ENCODE data around the gene PRPSAP1.

PRPSAP1 gene

GRCh38 chr17:76385892-76386786 is 32.4 kb upstream of the PRPSAP1 start:
- no peak overlapping the region for H3K27ac ChIP-seq (ENCODE audit: low read length)
- H3K9ac ChIP-seq (ENCODE audit: low read length), result no peak overlapping the region
- peak overlapping the region; percentile 62 for H3K4me3 ChIP-seq (ENCODE audit: low read length)
- H3K79me2 ChIP-seq (ENCODE audit: low read length), result no peaks in the 10 kb centered on the region
- H4K20me1 ChIP-seq (ENCODE audit: insufficient read depth, low read length), result no peaks in the 10 kb centered on the region
- peaks cover 18% of the 10 kb centered on the region for H3K27me3 ChIP-seq (replicated peaks; ENCODE audit: insufficient read depth, low read length)
- H3K9me3 ChIP-seq (replicated peaks; ENCODE audit: insufficient read depth, low read length), result no peaks in the 10 kb centered on the region
- no peaks in the 10 kb centered on the region for H3K36me3 ChIP-seq (replicated peaks; ENCODE audit: insufficient read depth, low read length)
- peak overlapping the region; percentile 98 for H3K4me2 ChIP-seq (ENCODE audit: low read depth, low read length)
- peaks cover 10% of the 10 kb centered on the region for H3F3A ChIP-seq (ENCODE audit: insufficient read depth, low read length)
- peak overlapping the region; percentile 54 for H2AFZ ChIP-seq (ENCODE audit: low read length)
- H3K4me1 ChIP-seq (ENCODE audit: low read length), result peaks cover 11% of the 10 kb centered on the region; the same call in 1 of the 2 replicates
- peak; percentile 86 for DNase-seq
- TF ChIP-seq CTCF (IDR thresholded peaks at IDR 0.05; ENCODE audit: low read length), result peak; percentile 86
- TF ChIP-seq EZH2 (optimal IDR thresholded peaks at IDR 0.05; ENCODE audit: low read depth, low read length), result no peak
- no peaks in the 10 kb centered on the region for H3K9me2 ChIP-seq (replicated peaks; ENCODE audit: insufficient read depth, low read length)

- H3K4me3 ChIP-seq (ENCODE audit: low read length), result peak overlapping the region; percentile 62
- H3F3A ChIP-seq (ENCODE audit: insufficient read depth, low read length), result peaks cover 10% of the 10 kb centered on the region
- H3K4me2 ChIP-seq (ENCODE audit: low read depth, low read length), result peak overlapping the region; percentile 98
- no peaks in the 10 kb centered on the region for H3K36me3 ChIP-seq (replicated peaks; ENCODE audit: insufficient read depth, low read length)
- H2AFZ ChIP-seq (ENCODE audit: low read length), result peak overlapping the region; percentile 54
- peaks cover 11% of the 10 kb centered on the region; the same call in 1 of the 2 replicates for H3K4me1 ChIP-seq (ENCODE audit: low read length)
- H3K9me2 ChIP-seq (replicated peaks; ENCODE audit: insufficient read depth, low read length), result no peaks in the 10 kb centered on the region
- no peaks in the 10 kb centered on the region for H4K20me1 ChIP-seq (ENCODE audit: insufficient read depth, low read length)
- no peak overlapping the region for H3K9ac ChIP-seq (ENCODE audit: low read length)
- no peak for DNase-seq
- no peaks in the 10 kb centered on the region for H3K9me3 ChIP-seq (replicated peaks; ENCODE audit: insufficient read depth, low read length)
- H3K27ac ChIP-seq (ENCODE audit: low read length), result no peak overlapping the region
- no peaks in the 10 kb centered on the region for H3K79me2 ChIP-seq (ENCODE audit: low read length)
- TF ChIP-seq EZH2phosphoT487 (IDR thresholded peaks at IDR 0.05; ENCODE audit: low read length) (no peak), EZH2 (optimal IDR thresholded peaks at IDR 0.05; ENCODE audit: low read depth, low read length) (no peak), CTCF (IDR thresholded peaks at IDR 0.05; ENCODE audit: low read length) (no peak)
- H3K27me3 ChIP-seq (replicated peaks; ENCODE audit: insufficient read depth, low read length), result peaks cover 18% of the 10 kb centered on the region
These were observed 31.5 kb upstream of the PRPSAP1 start for GRCh38 chr17:76384987-76385891.

- Histone ChIP-seq H3K4me3 (ENCODE audit: low read length) (peak within 1 kb of the TSS; percentile 69), H3K4me2 (ENCODE audit: low read depth, low read length) (peak within 1 kb of the TSS; percentile 100), H2AFZ (ENCODE audit: low read length) (peak within 1 kb of the TSS; percentile 93), H3K27ac (ENCODE audit: low read length) (peak within 1 kb of the TSS; percentile 29; the same call in 1 of the 2 replicates), H3F3A (ENCODE audit: insufficient read depth, low read length) (peaks cover 10% of the 10 kb centered on the region), H3K36me3 (replicated peaks; ENCODE audit: insufficient read depth, low read length) (no peaks in the 10 kb centered on the region), H3K9me3 (replicated peaks; ENCODE audit: insufficient read depth, low read length) (no peaks in the 10 kb centered on the region), H3K79me2 (ENCODE audit: low read length) (no peaks in the 10 kb centered on the region), H3K27me3 (replicated peaks; ENCODE audit: insufficient read depth, low read length) (peaks cover 18% of the 10 kb centered on the region), H4K20me1 (ENCODE audit: insufficient read depth, low read length) (no peaks in the 10 kb centered on the region), H3K4me1 (ENCODE audit: low read length) (peaks cover 11% of the 10 kb centered on the region; the same call in 1 of the 2 replicates), H3K9ac (ENCODE audit: low read length) (peak within 1 kb of the TSS; percentile 59; the same call in 1 of the 2 replicates), H3K9me2 (replicated peaks; ENCODE audit: insufficient read depth, low read length) (no peaks in the 10 kb centered on the region)
- TF ChIP-seq CTCF (IDR thresholded peaks at IDR 0.05; ENCODE audit: low read length) (no peak), EZH2phosphoT487 (IDR thresholded peaks at IDR 0.05; ENCODE audit: low read length) (no peak), EZH2 (optimal IDR thresholded peaks at IDR 0.05; ENCODE audit: low read depth, low read length) (no peak)
- DNase-seq, result peak; percentile 85
These were observed 30.7 kb upstream of the PRPSAP1 start, which contains the start of gene SPHK1 for GRCh38 chr17:76384222-76384986. TSS of gene SPHK1 (plus strand) at chr17:76384609. CDS start at chr17:76385645, 1,036 bp downstream.

Data from MM.1S (cell line).